CD4-positive, alpha-beta T cell treated with Interferon gamma for 1 hour (primary cell): Measurements from ENCODE around the gene CHN2.
"Not testable (repeated sequence)": the region's sequence is repeated elsewhere in the genome, so short reads cannot be mapped to it uniquely, and the experiment has no call there.

ENCODE experiments used
- DNase-seq: peaks from one replicate; pipeline ENCODE4 v3.0.0-alpha.2; 2020

The CHN2 gene

DNA sequence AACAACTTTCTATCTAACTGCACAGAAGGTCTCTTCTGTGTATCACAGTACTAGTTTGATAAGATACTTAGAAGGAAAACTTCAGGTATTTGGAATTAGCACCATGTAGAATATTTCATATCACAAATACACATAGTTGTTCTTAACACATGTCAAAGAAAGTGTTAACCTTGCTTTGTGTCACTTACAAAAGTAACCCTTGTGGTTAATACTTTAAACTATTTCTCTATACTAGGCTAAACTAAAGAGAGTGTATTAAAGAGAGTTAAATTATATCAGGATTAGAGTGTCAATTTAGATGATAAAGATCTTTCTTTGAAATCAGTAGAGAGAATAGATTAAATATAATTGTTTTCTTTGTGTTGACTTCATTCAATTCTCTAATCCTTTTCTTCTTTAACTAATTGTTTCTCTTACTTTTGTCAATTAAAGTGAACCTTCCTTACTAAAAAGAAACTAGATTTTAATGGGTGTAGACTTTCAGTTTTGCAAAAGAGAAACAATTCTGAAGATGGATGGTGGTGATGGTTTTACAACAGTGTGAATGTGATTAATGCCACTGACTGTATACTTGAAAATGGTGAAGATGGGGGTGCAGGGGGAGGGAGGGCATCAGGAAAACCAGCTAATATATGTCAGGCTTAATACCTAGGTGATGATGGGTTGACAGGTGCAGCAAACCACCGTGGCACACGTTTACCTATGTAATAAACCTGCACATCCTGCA lies 67.8 kb downstream of the CHN2 start:
- DNase-seq = no peak

DNA sequence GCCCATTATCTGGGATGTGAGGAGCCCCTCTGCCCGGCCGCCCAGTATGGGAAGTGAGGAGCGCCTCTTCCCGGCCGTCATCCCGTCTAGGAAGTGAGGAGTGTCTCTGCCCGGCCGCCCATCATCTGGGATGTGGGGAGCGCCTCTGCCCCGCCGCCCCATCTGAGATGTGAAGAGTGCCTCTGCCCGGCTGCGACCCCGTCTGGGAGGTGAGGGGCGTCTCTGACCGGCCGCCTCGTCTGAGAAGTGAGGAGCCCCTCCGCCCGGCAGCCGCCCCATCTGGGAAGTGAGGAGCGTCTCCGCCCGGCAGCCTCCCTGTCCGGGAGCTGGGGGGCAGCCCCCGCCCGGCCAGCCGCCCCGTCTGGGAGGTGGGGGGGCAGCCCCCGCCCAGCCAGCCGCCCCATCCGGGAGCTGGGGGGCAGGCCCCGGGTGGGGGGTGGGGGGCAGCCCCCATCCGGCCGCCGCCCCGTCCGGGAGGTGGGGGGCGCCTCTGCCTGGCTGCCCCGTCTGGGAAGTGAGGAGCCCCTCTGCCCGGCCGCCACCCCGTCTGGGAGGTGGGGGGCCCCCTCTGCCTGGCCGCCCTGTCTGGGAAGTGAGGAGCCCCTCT lies 69.1 kb downstream of the CHN2 start:
- not testable (repeated sequence) for DNase-seq

GRCh38 chr7:29265208-29265923 lies 70.8 kb downstream of the CHN2 start:
- DNase-seq = no peak

DNA sequence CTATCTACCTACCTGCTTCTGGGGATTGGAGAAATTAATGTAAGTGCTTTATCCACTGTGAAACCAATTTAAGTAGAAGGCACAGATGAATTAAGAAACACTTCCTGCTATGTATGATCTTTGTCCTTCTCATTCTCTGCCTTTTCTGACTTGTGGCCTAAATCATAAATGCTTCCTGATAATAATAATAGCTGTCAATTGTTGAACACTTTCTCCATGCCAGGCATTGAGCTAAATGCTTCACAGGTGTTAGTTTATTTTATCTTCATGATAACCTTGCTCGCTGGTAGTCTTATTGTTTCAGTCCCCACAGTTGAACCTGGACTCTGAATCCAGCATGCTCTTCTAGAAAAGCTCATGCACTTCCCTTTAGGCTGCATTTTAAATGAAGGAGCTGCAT lies 75.4 kb downstream of the CHN2 start:
- no peak for DNase-seq

DNA sequence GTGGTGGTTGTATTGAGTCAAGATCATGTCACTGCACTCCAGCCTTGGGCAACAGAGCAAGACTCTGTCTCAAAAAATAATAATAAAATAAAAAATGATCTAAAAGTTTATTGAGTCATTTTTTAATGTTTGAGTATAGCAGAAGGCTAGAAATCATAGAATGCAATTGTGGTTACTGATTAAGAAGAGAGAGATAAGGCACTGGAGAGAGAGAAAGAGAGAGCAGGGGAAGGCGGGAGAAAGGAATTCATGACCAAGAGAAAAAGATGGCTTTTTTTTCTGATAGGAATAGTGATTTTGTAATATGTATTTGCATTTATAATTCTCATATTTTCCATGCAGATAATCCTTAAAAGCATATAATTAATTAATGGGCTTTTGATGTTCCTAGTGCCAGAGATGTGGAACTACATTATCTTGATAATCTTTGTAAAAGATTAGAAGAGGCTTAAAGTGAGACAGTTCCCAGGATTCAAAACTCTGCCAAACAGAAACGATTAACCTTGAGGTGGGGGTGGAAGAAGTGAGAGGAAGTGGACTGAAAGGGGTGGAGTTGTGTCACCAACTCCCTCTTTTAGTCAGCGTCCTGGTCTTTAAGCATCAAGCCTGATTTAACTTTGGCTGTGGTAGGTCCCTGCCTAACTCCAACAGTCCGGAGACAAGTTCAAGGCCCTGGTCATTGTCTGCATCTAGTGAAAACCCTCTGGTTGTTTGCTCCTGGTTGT lies 76.2 kb downstream of the CHN2 start:
- DNase-seq = no peak

DNA sequence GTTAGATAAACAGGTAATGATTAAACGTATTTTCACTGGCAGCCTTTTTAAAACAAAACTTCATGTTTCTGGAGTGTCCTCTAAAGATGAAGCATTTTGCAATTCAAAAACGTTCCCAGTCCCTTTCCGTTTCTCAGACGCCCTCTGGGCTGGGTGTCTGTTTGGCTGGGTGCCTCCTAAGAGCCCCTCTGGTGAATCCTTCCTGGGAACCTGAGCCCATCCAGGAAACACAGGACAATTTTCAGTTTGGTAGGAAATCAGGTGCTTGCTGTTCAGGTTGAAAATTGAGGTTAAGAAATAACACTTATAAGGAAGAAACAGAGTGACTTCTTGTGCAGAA lies 76.7 kb downstream of the CHN2 start:
- no peak for DNase-seq

- DNase-seq = no peak
Observed at GRCh38 chr7:29272057-29272456, 77.5 kb downstream of the CHN2 start.

DNA sequence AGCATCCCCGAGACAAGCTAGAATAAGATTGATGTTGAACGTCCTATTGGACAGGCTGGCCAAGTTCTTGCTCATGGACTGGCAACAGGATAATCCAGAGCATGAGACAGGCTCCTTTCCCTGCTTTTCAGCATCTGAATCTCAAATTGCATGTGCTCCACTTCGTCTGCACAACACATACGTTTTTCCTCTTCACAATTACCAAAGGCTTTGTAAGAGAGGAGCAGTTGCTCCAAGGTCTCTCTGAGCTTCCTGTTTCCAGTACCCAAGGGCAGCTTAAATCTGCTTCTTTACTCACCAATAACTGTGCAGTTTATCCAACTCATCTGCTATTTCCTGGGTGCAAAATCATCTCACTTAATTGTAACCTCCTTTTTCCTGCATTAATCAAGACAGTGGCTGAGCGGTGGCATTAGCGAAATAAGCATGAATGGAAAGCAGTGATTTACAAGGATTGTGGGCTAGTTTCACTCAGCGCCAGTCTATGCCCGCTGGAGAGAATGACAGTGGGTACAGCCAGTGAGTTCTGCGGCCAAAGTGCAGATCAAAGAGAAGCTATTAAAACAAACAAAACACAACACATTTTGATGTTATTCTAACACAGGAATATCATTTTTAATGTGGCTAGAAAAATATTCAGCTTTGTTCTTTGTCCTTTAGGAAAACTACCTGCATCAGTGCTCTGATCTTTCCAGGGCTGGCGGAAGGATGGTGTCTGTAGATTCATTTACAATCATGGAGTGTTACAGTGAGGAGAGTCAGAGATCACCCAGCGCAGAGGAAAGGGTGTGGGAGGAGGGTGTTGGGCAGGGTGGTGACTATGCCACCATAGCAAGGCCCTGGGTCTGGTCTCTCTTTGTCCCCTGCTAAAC lies 79.8 kb downstream of the CHN2 start:
- DNase-seq = no peak

DNA sequence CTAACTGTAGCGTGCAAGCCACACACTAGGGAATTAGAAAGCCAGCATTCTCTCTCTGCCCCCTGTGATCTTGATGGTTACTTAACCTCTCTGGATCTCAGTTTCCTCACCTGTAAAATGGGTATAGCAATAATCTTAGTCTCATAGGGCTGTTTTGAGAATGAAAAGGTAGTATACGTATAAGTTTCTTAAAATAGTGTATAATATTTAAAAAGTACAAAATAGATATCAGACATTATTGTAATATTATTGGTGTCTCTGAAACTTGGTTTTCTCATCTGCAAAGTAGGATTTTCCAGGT lies 80.4 kb downstream of the CHN2 start:
- no peak for DNase-seq

- no peak for DNase-seq
Observed at GRCh38 chr7:29275493-29275892, 80.9 kb downstream of the CHN2 start.

- DNase-seq = no peak
Observed at GRCh38 chr7:29276199-29276598, 81.6 kb downstream of the CHN2 start.

DNA sequence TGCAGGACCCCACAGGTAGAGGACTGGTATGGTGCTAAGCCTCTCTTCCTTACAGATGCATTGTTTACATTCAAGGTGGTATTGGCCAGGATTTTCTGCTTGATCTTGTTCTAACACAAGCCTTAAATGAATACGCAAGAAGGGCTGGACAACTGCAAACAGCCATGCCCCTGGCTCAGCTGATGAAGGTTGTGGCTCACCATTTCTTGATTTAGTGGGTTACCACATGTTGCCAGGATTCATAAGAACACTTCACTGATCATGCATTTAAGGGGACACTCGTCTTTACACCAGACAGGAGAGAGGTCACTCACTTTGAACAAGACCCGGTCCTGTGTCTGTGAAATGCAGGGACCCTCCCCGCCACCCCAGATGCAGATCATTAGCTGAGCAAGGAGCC lies 82.2 kb downstream of the CHN2 start:
- DNase-seq = no peak

DNA sequence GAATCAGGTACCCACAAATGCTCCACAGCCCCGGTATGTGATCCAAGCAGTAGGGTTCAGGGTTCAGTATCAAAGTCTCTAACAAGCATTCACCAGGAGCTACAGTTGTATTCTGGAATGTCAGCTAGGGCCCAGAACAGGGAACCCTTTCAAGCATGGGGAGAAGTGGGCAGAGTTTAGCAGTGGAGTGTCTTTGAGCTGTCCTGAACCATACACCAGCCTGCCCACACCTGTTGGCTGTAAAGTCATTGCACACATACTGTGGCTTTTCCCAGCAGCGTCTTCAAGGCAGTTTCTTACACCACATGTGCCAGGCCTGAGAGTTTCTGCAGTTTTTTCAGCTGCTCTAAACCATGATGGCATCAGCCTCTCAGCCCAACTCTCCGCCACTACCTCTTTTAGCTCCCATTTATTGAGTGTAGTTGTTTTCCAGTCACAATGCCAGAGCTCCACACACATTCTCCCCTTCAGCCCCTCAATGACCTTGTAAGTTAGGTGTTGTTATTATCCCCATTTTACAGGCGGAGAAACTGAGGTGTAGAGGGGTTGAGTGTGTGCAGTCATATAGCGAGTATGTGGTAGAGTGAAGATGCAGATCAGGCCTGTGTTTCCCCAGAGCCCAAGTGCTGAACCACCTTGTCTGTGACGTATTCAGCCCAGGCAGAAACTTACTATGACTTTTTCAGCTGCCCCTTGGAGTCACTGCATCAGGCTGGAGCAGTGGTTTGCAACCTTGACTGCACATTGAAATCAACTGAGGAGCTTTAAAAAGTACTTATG lies 83.1 kb downstream of the CHN2 start:
- no peak for DNase-seq

DNA sequence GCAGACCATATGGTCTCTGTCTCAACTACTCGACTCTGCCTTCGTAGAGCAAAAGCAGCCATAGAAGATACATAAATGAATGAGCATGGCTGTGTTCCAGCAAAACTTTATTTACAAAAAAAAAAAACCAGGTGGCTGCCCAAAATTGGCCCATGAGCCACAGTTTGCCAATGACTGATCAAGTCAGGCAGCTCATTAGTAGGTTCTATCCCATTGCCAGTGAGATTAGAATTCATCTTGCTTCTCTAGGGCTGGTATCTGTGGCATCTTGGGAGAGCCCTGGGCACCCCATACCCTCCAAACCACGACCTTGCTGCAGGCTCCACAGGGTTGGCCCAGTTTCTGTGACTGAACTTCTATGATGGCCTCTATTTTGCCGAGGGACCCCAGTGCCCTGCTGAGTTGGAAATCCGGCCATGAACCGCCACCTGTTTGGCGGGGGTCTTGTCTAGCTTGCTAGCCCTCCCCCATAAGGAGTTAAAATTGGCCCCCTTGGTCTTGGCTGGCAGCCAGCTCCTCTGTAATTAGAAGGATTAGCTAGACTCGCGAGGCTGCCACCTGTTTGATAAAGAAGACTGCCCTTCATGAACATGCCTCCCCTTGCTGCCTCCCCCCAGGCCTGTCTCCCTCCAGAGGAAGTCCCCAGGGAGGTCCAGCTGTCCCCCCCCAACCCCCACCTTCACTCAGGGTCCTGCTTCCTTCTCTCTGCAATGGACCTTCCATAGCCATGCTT lies 83.9 kb downstream of the CHN2 start:
- no peak for DNase-seq

DNA sequence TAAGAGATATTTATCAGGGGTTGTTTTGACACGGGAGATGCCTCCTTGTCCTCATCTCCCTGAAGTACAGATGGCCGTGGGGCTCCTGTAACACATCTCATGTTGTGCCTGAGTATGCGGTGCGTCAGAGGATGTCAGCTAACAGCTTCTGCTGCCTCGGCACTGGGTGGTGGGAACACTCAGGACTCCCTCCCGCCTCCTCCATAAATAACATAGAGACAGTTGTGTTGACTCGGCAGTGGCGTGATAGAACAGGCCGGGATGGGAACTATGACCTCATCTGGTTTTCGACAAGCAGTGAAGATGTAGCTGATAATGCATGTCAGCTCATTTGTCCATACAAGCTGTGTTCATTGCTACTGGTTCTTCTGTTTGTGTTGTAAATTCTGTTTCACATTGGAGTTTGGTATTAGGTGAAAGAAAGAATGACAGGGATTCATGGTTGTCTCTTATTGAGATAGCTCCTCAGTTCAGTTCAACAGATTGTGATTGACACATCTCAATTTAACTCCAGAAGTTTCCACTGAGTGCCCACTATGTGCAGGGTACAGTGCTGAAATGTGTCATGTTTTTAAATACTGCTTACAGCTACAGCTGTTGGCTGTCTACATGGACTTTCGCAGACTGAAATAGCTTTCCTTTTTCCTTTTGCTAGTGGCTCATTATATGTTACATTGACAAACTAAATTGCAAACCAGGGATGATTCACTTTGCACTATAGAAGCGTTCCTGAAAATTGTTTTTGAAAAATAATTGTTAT lies 87.4 kb downstream of the CHN2 start:
- no peak for DNase-seq

DNA sequence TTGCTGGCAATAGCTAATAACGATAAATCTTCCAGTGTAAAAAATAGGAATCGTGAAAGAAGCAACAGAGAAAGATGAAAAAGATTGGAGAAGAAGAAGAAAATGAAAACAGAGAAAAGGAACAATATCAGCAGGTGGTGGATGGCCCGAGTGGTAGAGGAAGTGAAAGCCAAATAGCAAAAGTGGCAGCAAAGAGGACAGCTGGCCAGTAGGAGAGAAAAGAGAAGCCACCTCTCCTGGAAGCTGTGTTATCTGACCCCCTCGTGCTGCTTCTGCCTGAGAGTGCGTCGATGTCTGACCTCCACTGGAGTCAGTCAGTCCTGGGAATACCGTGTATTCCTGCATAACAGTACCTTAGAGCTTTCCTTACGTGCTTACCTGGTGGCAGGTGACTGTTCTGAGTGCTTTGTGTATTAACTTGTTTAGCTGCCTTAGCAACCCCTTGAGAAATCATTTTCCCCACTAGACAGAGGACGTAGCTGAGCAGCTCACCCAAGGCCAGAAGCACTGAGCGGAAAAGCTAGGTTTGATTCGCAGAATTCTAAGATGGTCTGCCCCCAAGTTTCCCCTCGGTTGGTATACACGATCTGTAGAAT lies 88.3 kb downstream of the CHN2 start:
- DNase-seq = no peak

- DNase-seq = no peak
Observed at GRCh38 chr7:29284696-29285443, 90.3 kb downstream of the CHN2 start.

DNA sequence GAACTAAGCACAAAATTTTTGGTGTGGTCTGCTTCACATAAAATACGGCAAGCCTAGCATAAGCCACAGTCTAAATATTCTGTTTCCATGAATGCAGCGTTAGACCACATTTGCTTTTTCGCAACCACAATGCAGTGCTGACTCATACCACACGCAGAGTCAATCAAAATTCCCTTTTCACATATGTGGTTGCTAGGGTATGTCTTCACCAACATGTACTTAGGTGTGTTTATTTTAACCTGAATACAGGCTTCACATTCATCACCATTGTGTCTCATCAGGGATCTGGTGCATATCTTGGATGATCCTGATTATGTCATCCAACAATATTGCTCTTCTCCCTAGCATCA lies 90.8 kb downstream of the CHN2 start:
- peak; percentile 29 for DNase-seq

GRCh38 chr7:29285861-29286260 lies 91.3 kb downstream of the CHN2 start:
- no peak for DNase-seq

DNA sequence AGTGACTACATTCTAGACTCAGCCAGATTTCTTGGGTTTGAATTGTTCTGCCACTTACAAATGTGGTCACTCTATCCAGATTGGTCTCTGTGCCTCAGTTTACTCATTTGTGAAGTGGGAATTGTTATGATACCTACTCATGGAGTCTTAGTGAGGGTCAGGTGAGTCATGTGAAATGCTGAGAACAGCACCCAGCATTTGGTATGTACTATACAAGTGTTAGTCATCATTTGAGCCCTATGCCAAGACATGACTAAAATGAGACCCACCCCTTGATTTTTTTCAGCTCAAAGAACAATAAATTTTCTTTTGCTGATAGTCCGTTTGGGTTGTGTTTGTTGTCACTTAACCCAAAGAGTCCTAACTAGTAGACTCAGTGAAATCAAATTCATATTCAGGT lies 92.8 kb downstream of the CHN2 start:
- no peak for DNase-seq
